HG03378 (cell line): ENCODE data around the gene MATCAP1.

Experiments
- ATAC-seq: cut with Tn5 transposase; IDR thresholded peaks from one replicate; pipeline ENCODE4 v1.9.1; 2021; ENCODE audit warnings: mild to moderate bottlenecking, moderate library complexity; ENCODE audit not compliant: unreplicated experiment

MATCAP1 gene

GRCh38 chr16:67191995-67192681, 8.4 kb upstream of the MATCAP1 start, which contains the start of gene E2F4:
Gene E2F4 (plus strand): TSS chr16:67192155. CDS start chr16:67192228, 73 bp downstream.
- ATAC-seq: no peak

GRCh38 chr16:67191411-67191994, 7.7 kb upstream of the MATCAP1 start:
- no peak for ATAC-seq

- ATAC-seq: no peak
Observed at GRCh38 chr16:67190448-67191399, 7.0 kb upstream of the MATCAP1 start.

DNA sequence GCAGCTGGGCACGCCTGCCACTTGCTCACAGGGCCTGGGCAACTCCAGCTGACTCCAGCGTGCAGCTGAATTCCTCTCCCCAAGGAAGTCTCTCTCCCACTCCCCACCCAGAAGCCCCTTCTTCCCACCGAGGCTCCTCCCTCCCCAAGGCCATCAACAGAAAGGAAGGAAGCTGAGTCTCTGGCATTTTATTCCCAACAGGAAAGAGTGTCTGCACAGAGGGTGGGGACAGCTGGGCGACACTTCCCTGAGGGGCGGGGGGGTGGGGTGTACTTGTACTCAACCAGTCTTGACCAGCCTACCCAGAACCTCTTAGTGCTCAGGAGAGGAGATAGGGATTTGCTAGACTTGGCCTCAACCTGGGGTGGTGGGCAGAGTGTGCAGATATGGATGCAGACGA, 6.3 kb upstream of the MATCAP1 start, which contains the start of gene EXOC3L1:
TSS of gene EXOC3L1 (minus strand) at position 96 of the 400 bp plus-strand sequence. CDS start 460 bp downstream, outside the sequence.
- no peak for ATAC-seq

- no peak for ATAC-seq
Observed at GRCh38 chr16:67188798-67189197, 5.0 kb upstream of the MATCAP1 start.

- ATAC-seq: no peak
Observed at GRCh38 chr16:67188323-67188722, 4.6 kb upstream of the MATCAP1 start.

DNA sequence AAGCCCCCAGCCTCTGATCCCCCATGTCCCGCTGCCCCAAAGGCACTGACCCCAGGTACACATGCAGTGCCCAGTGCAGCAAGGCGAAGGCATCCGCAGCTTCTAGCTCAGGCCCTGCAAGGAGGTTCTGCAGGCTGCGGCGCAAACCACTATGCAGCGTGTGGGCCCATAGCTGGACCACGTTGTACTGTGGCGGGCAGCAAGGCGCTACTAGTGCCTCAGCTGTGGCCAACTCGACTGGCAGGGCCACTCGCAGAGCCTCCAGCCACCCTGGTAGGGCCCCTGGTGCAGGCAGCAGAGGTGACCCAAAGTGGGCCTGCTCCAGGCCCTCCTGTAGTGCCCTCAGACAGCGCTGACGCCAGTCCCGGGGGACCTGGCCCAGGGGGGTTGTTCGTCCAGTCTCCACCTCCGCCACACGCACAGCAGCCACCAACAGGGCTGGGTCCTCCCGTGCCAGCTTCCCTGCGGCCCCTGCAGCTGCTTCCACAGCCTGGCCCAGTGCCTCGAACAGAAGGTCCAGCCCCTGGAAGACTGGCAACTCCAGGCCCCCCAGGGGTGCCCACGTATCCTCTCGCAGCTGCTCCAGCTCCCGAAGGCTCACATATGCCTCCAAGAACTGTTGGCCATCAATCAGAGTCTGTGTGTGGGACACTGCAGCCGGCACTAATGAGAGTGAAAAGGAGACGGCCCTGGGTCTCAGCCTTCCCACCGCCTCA, 3.6 kb upstream of the MATCAP1 start:
- no peak for ATAC-seq

DNA sequence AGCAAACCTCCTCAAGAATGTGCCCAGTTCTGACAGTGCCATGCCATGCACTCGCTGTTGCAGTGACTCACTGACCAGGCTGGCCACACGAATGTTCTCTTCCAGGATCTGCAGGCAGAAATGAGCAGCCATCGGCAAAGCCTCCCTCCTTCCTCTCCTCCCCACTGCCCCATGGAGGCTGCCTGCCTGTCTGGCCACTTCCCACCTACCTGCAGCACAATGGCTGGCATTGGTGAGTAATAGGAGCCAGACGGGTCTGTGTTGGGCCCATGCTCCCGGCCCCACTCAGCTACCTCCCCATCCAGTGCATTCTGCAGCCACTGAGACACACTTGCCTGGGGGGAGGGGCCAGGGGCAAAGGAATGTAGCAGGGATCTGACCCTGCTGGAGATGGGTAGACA, 2.8 kb upstream of the MATCAP1 start:
- ATAC-seq: no peak

DNA sequence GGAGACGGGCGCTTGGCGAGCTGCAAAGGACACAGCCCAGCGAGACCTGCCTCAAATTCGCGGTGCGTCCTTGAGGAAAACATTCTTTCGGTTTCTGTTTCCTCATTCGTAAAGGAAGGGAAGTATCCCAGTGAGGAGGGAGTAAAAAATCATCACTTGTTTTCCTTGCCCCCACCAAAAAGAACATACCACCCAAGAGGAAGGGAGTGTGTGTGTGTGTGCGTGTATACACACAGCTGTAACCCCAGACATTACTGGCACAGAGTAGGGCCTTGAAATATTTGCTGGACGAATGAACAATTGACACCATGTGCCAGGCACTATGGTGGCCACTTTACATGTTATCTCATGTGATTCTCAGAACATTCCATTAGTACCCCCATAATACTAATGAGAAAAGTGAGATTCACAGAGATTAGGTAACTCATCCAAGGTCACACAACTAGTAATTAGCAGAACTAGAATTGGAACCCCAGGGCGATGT, 1.9 kb upstream of the MATCAP1 start:
- no peak for ATAC-seq

- no peak for ATAC-seq
Observed at GRCh38 chr16:67184995-67185650, 1.4 kb upstream of the MATCAP1 start.

GRCh38 chr16:67184453-67184994, 761 bp upstream of the MATCAP1 start:
- no peak for ATAC-seq

- ATAC-seq: no peak
Observed at GRCh38 chr16:67183284-67183626, 508 bp downstream of the MATCAP1 start.

- no peak for ATAC-seq
Observed at GRCh38 chr16:67182288-67182687, 1.5 kb downstream of the MATCAP1 start.

- ATAC-seq: no peak
Observed at GRCh38 chr16:67181346-67181745, 2.4 kb downstream of the MATCAP1 start.

GRCh38 chr16:67180166-67180565, 3.6 kb downstream of the MATCAP1 start:
- no peak for ATAC-seq

- no peak for ATAC-seq
Observed at GRCh38 chr16:67179421-67180080, 4.2 kb downstream of the MATCAP1 start.

DNA sequence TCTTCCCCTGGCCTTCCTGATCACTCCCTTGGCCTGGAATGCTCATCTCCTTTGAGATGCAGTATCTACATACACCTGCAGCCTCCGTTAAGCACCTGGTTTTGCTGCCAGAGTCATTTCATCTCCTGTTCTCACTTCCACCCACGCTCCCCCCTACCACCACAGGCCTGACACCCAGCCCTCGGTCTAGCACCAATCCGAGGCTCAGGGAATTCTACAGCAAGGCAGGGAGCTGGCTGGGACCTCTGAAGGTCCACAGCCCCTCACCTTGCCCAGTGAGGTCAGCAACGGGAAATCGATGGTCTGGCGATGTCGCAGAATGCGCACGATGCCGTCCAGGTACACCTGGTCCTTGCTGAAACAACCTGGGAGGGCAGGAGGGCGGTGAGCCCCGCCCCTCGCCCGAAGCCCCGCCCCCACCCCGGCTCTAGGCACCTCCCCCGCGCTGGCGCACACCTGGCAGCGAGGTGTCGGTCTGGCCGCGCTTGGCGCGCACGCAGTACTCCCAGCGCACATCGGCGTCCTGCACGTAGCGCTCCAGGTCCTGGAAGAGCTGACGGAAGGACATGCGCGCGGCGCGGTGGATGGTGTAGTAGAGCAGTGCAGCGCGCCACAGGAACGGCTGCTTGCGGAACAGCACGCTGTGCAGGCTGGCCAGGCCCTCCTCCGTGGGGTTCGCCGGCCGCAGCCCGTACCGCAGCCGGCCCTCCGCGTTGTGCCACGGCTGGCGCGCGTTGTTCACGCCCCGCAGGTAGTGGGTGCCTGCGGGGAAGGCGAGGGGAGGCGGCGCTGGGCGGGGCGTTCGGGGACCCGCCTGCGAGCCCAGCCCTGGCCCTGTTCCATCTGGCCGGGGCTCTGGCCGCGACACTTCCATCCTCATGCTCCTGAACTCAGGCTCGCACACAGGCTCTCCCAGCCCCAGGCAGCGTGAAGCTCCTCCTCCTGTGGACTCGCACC, 5.7 kb downstream of the MATCAP1 start:
- ATAC-seq: no peak

GRCh38 chr16:67176662-67177061, 7.1 kb downstream of the MATCAP1 start:
- ATAC-seq: no peak
